Measurements from ENCODE around the gene KCNB1. TPM values are rescaled to one million over a fixed set of nuclear protein-coding genes. Genes with fewer than 3 reads are reported as not detected.

The KCNB1 gene
- total RNA-seq, 1 donor from 2014 or later, result 2.0 TPM

DNA sequence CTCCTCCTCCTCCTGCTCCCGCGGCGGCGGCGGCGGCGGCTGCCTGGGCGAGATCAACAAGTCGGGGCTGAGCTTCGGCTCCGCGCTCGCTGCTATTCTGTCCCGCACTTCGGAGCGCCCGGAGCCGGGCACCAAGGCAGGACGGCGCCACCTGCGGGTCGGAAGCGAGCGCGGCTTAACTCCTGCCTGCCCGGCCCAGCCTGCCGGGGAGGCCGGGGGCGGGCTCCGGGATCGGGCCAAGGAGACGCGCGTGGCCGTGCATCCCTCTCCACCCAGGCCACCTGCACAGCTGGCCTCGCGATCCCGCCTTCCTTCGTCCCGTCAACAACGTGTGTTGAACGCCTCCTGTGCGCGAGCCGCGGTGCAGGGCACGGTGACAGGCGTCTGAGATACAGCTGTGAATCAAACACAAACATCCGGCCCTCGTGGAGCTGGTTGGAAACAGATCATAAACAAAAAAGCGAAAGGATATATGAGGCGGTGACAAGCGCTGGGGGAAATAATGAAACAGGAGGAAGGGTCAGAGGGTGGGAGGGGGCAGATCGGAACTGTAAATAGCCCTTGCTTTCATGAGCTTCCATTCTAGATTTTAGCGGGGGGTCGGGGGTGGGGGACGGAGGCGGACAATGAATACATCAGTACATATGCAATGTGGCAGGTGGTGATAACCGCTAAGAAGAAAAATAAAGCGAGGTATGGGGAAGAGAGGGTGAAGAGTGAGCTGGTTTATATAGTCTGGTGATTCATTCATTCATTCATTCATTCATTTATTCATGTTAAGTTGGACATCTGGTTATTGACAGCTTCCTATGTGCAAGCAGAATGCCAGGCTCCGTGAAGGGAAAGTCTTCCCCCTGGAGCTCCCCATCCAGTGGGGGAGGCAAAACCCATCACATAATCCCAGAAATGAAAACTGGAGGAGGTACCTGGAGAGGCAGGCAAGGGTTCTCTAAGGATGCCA, 2.0 kb upstream of the KCNB1 start:
- DNase-seq (ENCODE audit: extremely low spot score in 2 of 2), result no peak
- TF ChIP-seq, protein P1, sequence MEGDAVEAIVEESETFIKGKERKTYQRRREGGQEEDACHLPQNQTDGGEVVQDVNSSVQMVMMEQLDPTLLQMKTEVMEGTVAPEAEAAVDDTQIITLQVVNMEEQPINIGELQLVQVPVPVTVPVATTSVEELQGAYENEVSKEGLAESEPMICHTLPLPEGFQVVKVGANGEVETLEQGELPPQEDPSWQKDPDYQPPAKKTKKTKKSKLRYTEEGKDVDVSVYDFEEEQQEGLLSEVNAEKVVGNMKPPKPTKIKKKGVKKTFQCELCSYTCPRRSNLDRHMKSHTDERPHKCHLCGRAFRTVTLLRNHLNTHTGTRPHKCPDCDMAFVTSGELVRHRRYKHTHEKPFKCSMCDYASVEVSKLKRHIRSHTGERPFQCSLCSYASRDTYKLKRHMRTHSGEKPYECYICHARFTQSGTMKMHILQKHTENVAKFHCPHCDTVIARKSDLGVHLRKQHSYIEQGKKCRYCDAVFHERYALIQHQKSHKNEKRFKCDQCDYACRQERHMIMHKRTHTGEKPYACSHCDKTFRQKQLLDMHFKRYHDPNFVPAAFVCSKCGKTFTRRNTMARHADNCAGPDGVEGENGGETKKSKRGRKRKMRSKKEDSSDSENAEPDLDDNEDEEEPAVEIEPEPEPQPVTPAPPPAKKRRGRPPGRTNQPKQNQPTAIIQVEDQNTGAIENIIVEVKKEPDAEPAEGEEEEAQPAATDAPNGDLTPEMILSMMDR (IDR thresholded peaks at IDR 0.05), result peak; percentile 23 to 78 (median 73)
- no peak for TF ChIP-seq POLR2A (IDR thresholded peaks at IDR 0.05)
- TF ChIP-seq POLR2AphosphoS5 (IDR thresholded peaks at IDR 0.05; ENCODE audit: insufficient read depth in 1 of 2, low read depth in 1 of 2), result no peak
- H3K4me3 ChIP-seq, result peak overlapping the region; percentile 24 to 60
- peaks cover 27% of the 10 kb centered on the region for H3K4me1 ChIP-seq
- intact Hi-C loops (cut with DNase I), result loop anchor here (5.0 kb wide), 2 partner anchors 102 to 152 kb away; no protein-coding TSS in a partner anchor
- H3K9me3 ChIP-seq, result no peaks in the 10 kb centered on the region
- H3K36me3 ChIP-seq, result no peaks in the 10 kb centered on the region
- H3K27ac ChIP-seq, result no peak overlapping the region
- H3K27me3 ChIP-seq, result peaks cover 6% of the 10 kb centered on the region

DNA sequence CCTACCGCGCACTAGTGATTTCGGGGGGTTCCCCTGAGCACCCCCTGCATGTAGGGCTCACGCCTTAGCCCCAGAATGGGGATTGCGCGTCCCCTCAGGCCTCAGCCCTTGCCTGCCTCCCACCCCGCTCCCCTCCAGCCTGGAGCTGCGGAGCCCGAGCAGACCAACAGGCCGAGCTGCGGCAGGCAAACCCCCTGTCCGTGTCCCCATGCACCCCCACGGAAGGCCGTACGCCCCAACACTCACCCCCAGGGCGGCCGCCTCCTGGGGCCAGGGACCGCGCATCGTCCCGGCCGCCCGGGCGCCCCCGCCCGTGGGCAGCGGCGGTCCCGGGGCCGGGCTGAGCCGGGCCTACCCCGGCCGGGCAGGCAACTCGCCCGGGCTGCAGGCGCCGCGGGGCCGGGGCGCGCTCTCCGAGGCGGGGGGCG, 1.2 kb upstream of the KCNB1 start:
- no peak for DNase-seq (ENCODE audit: extremely low spot score in 2 of 2)
- TF ChIP-seq, protein P1 (IDR thresholded peaks at IDR 0.05), result no peak
- no peak for TF ChIP-seq POLR2A (IDR thresholded peaks at IDR 0.05)
- no peak for TF ChIP-seq POLR2AphosphoS5 (IDR thresholded peaks at IDR 0.05; ENCODE audit: insufficient read depth in 1 of 2, low read depth in 1 of 2)
- Histone ChIP-seq H3K27ac (no peak overlapping the region), H3K4me1 (peaks cover 27% of the 10 kb centered on the region), H3K27me3 (peaks cover 6% of the 10 kb centered on the region), H3K9me3 (no peaks in the 10 kb centered on the region), H3K4me3 (peak overlapping the region; percentile 40 to 60), H3K36me3 (no peaks in the 10 kb centered on the region)
- intact Hi-C loops (cut with DNase I), result loop anchor here (5.0 kb wide), 2 partner anchors 101 to 151 kb away; no protein-coding TSS in a partner anchor

DNA sequence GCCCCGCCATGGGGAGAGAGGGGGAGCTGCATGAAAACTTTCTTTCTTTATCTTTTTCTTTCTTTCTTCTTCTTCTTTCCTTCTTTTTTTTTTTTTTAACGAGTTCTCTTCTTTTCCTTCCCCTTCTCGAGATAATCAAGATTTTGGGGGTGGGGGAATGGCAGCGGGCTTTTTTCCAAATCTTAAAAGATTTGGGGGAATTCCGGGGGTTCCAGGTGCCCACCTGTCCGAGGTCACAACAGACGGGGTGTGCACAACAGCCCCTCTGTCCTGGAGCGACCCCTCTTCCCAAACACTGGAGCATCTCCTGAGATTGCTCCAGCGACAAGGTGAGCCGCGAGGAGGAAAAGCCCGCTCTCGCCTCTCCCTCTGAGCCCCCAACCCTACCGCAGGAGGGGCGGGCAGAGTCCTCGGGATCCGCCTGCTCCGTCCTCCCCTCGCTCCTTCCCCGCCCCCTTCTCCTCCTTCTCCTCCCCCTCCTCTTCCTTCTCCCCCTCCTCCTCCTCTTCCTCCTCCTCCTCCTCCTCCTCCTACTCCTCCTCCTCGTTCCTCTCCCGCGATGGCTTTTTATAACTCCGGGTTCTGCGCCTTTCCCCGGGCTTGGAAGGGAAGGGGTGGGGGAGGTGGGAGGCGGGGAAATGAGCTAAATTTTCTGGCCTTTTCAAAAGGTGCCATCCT, 689 bp upstream of the KCNB1 start:
- no peaks in the 10 kb centered on the region for H3K36me3 ChIP-seq
- H3K9me3 ChIP-seq, result no peaks in the 10 kb centered on the region
- H3K4me1 ChIP-seq, result peaks cover 27% of the 10 kb centered on the region
- H3K27me3 ChIP-seq, result peaks cover 6% of the 10 kb centered on the region
- DNase-seq (ENCODE audit: extremely low spot score in 2 of 2), result no peak
- intact Hi-C loops (cut with DNase I), result loop anchor here (5.0 kb wide), 2 partner anchors 101 to 151 kb away; no protein-coding TSS in a partner anchor
- peak overlapping the region; percentile 40 to 60 for H3K4me3 ChIP-seq
- TF ChIP-seq POLR2A (IDR thresholded peaks at IDR 0.05) (no peak), POLR2AphosphoS5 (IDR thresholded peaks at IDR 0.05; ENCODE audit: insufficient read depth in 1 of 2, low read depth in 1 of 2) (no peak)
- TF ChIP-seq, protein P1 (IDR thresholded peaks at IDR 0.05), result no peak
- no peak overlapping the region for H3K27ac ChIP-seq

DNA sequence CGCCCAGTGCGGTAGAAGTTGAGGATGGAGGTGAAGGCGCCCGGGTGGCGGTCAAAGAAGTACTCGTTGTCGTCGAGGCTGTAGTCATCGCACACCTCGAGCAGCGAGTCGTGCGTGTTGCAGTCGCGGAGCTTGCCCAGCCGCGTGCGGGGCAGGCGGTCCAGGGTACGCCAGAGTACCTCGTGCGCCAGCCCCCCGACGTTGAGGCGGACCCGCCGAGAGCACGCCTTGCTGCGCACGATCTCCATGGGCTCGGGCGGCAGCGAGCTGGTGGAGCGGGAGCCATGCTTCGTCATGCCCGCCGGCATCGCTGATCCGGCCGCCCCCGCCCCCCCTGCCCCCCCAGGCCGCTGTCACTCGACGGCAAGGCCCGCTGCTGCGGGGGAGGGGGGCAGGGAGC, 295 bp downstream of the KCNB1 start:
- H3K27me3 ChIP-seq, result peaks cover 6% of the 10 kb centered on the region
- H3K9me3 ChIP-seq, result no peaks in the 10 kb centered on the region
- H3K4me1 ChIP-seq, result peaks cover 27% of the 10 kb centered on the region
- peak overlapping the region; percentile 24 to 40 for H3K4me3 ChIP-seq
- H3K27ac ChIP-seq, result no peak overlapping the region
- no peak for DNase-seq (ENCODE audit: extremely low spot score in 2 of 2)
- TF ChIP-seq POLR2A (IDR thresholded peaks at IDR 0.05) (no peak), POLR2AphosphoS5 (IDR thresholded peaks at IDR 0.05; ENCODE audit: insufficient read depth in 1 of 2, low read depth in 1 of 2) (no peak)
- TF ChIP-seq, protein P1 (IDR thresholded peaks at IDR 0.05), result no peak
- no peaks in the 10 kb centered on the region for H3K36me3 ChIP-seq
- intact Hi-C loops (cut with DNase I), result loop anchor here (5.0 kb wide), 2 partner anchors 100 to 150 kb away; no protein-coding TSS in a partner anchor
